Stimulated activated CD4-positive, alpha-beta T cell treated with anti-CD3 and anti-CD28 coated beads, Interleukin-15, amount 100 ng/mL, for 24 hours (primary cell): Measurements from ENCODE around the gene PIMREG.
"Not testable (repeated sequence)": the region's sequence is repeated elsewhere in the genome, so short reads cannot be mapped to it uniquely, and the experiment has no call there.

Experiments used
- DNase-seq: peaks from one replicate; pipeline ENCODE4 v3.0.0-alpha.2; 2020

PIMREG gene

GRCh38 chr17:6480303-6480675, 36.0 kb downstream of the PIMREG start:
- no peak for DNase-seq

GRCh38 chr17:6482105-6482455, 37.8 kb downstream of the PIMREG start:
- no peak for DNase-seq

- not testable (repeated sequence) for DNase-seq
Measured at GRCh38 chr17:6482796-6483195, 38.5 kb downstream of the PIMREG start.

GRCh38 chr17:6483507-6483906, 39.3 kb downstream of the PIMREG start:
- DNase-seq = no peak

GRCh38 chr17:6485646-6486412, 41.6 kb downstream of the PIMREG start:
- DNase-seq = no peak

GRCh38 chr17:6487251-6488007, 43.2 kb downstream of the PIMREG start:
- no peak for DNase-seq

- no peak for DNase-seq
Measured at GRCh38 chr17:6488008-6488539, 43.8 kb downstream of the PIMREG start.

- DNase-seq = no peak
Measured at GRCh38 chr17:6489016-6489550, 44.8 kb downstream of the PIMREG start.

GRCh38 chr17:6491071-6491700, 46.9 kb downstream of the PIMREG start:
- no peak for DNase-seq

GRCh38 chr17:6492892-6493674, 48.8 kb downstream of the PIMREG start:
- DNase-seq = no peak

- DNase-seq = no peak
Measured at GRCh38 chr17:6494239-6494941, 50.1 kb downstream of the PIMREG start.

- no peak for DNase-seq
Measured at GRCh38 chr17:6495450-6496115, 51.3 kb downstream of the PIMREG start.

- peak; percentile 38 for DNase-seq
Measured at GRCh38 chr17:6496116-6496481, 51.8 kb downstream of the PIMREG start.

GRCh38 chr17:6496640-6497441, 52.6 kb downstream of the PIMREG start:
- no peak for DNase-seq

- DNase-seq = no peak
Measured at GRCh38 chr17:6497496-6498221, 53.4 kb downstream of the PIMREG start.

GRCh38 chr17:6498356-6498755, 54.1 kb downstream of the PIMREG start:
- no peak for DNase-seq

GRCh38 chr17:6498901-6499540, 54.8 kb downstream of the PIMREG start:
- no peak for DNase-seq
